NB4 (cell line): Measurements from ENCODE around the gene PTPN4.
A peak's percentile ranks its signal among the peaks of the same experiment; 100 is the strongest.

Source experiments
- DNase-seq: peaks from one replicate; pipeline ENCODE4 v3.0.0; 2010; ENCODE audit warnings: low read depth
- H3K4me3 ChIP-seq: one replicate; pipeline ENCODE4 v1.5.1; 2011; ENCODE audit warnings: mild to moderate bottlenecking, low read depth, low read length, moderate library complexity
- CTCF ChIP-seq: IDR thresholded peaks from one replicate; pipeline ENCODE4 v1.5.1; 2012; ENCODE audit warnings: low read depth, low read length
- MYC ChIP-seq: IDR thresholded peaks from 2 replicates; pipeline ENCODE4 v1.6.1; 2011; ENCODE audit warnings: low read depth, low read length
- POLR2A ChIP-seq: IDR thresholded peaks from 2 replicates; pipeline ENCODE4 v1.6.1; 2011; ENCODE audit warnings: mild to moderate bottlenecking; ENCODE audit not compliant: insufficient read length; ENCODE audit errors: extremely low read depth
- TF ChIP-seq, protein P1 (sequence below): IDR thresholded peaks from 2 replicates; pipeline ENCODE4 v1.6.1; 2011; ENCODE audit warnings: low read depth, low read length

The PTPN4 gene

GRCh38 chr2:119760237-119760955, 674 bp downstream of the PTPN4 start:
- peak overlapping the region; percentile 92 for H3K4me3 ChIP-seq
- no peak; the same call in 1 of the 2 replicates for TF ChIP-seq MYC
- no peak for TF ChIP-seq POLR2A
- TF ChIP-seq, protein P1, sequence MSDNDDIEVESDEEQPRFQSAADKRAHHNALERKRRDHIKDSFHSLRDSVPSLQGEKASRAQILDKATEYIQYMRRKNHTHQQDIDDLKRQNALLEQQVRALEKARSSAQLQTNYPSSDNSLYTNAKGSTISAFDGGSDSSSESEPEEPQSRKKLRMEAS: no peak
- DNase-seq: no peak

DNA sequence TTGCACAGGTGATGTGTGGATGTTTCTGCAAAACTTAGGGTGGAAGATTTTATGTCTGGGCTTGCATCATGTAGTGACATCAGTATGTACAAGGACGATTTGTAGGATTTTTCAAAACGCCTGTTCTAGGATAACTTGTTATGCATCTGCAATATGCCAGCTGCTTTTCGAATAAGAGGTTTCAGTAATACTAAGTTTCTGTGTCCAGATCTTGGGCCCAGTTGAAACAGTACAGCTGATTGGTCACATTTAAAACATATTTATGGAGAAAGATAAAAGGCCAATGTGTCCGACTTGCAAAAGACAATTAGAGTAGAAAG, 1.2 kb downstream of the PTPN4 start:
- H3K4me3 ChIP-seq: peak overlapping the region; percentile 92
- peak; percentile 45 for DNase-seq
- no peak for TF ChIP-seq MYC
- no peak for TF ChIP-seq POLR2A
- TF ChIP-seq CTCF: no peak
- TF ChIP-seq, protein P1: no peak

- no peak for TF ChIP-seq CTCF
- no peak for TF ChIP-seq MYC
- TF ChIP-seq, protein P1: no peak
- no peak for DNase-seq
- no peak overlapping the region for H3K4me3 ChIP-seq
Measured at GRCh38 chr2:119764832-119765231, 5.1 kb downstream of the PTPN4 start.

- no peak overlapping the region for H3K4me3 ChIP-seq
- TF ChIP-seq, protein P1: no peak
- no peak for TF ChIP-seq MYC
- no peak for TF ChIP-seq POLR2A
- no peak for TF ChIP-seq CTCF
- DNase-seq: no peak
Measured at GRCh38 chr2:119765433-119766002, 5.8 kb downstream of the PTPN4 start.

GRCh38 chr2:119766944-119767343, 7.2 kb downstream of the PTPN4 start:
- no peak for DNase-seq
- TF ChIP-seq, protein P1: no peak
- no peak overlapping the region for H3K4me3 ChIP-seq

DNA sequence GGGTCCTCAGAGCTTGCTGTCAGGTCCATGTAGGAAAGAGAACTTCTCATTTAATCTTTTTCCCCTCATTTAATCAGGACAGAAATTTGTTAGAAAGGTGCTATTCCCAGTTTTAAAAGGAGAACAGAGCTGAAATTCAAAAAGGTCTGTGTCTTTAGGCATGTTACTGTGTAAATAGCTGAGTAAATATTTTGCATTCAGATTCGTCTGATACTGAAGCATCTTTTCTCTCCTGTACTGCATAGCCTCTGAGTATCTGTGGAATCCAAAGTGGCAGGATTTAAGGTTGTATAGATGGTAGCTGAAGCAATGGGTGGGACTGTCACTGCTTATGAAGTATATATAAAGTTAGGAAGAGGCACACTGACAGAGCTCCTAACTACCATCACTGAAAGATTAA, 9.0 kb downstream of the PTPN4 start:
- TF ChIP-seq CTCF (no peak), MYC (no peak), POLR2A (no peak)
- TF ChIP-seq, protein P1: no peak
- H3K4me3 ChIP-seq: no peak overlapping the region
- DNase-seq: no peak
